Stimulated activated CD8-positive, alpha-beta memory T cell treated with anti-CD3 and anti-CD28 coated beads, Interleukin-15, amount 100 ng/mL, for 24 hours (primary cell): ENCODE results near the gene EMC10.
A peak's percentile ranks its signal among the peaks of the same experiment; 100 is the strongest.
"Not testable (repeated sequence)": the region's sequence is repeated elsewhere in the genome, so short reads cannot be mapped to it uniquely, and the experiment has no call there.

Experiments
- DNase-seq: peaks from one replicate; pipeline ENCODE4 v3.0.0-alpha.2; 2020; ENCODE audit warnings: low read depth

EMC10 gene

DNA sequence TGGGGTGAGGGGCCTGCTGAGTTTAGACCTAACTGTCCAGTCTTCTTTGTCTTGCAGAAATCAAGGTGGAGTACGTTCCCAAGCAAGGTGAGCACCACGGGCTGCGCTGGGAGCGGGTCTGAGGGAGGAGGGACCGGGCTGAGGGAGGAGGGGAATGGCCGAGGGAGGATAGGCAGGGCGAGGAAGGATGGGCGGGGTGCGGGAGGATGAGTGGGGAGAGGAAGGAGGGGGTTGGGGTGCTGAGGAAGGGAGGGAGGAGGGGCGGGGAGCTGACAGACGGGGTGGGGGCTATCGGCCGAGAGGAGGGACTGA, 25.1 kb upstream of the EMC10 start:
- no peak for DNase-seq

DNA sequence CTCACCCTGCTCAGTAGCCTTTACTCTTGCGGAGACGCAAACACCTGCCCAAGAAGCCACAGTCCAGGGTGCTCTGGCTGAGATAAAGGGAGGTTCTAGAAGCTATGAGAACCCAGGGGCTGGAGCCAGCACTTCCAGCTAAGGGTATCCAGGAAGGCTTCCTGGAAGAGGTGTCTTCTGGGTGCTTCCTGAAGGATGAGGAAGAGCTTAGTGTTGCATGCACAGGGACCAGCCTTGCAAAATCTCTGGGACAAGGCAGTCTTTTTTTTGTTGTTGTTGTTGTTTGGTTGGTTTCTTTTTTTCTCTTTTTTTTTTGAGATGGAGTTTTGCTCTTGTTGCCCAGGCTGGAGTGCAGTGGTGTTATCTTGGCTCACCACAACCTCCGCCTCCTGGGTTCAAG, 23.1 kb upstream of the EMC10 start:
- DNase-seq, result no peak

GRCh38 chr19:50455992-50456391, 20.3 kb upstream of the EMC10 start:
- DNase-seq, result no peak

GRCh38 chr19:50457300-50457699, 19.0 kb upstream of the EMC10 start:
- DNase-seq, result no peak

- no peak for DNase-seq
Measured at GRCh38 chr19:50458396-50459066, 17.8 kb upstream of the EMC10 start.

- DNase-seq, result no peak
Measured at GRCh38 chr19:50459067-50459456, 17.2 kb upstream of the EMC10 start.

GRCh38 chr19:50459638-50460037, 16.7 kb upstream of the EMC10 start:
- no peak for DNase-seq

DNA sequence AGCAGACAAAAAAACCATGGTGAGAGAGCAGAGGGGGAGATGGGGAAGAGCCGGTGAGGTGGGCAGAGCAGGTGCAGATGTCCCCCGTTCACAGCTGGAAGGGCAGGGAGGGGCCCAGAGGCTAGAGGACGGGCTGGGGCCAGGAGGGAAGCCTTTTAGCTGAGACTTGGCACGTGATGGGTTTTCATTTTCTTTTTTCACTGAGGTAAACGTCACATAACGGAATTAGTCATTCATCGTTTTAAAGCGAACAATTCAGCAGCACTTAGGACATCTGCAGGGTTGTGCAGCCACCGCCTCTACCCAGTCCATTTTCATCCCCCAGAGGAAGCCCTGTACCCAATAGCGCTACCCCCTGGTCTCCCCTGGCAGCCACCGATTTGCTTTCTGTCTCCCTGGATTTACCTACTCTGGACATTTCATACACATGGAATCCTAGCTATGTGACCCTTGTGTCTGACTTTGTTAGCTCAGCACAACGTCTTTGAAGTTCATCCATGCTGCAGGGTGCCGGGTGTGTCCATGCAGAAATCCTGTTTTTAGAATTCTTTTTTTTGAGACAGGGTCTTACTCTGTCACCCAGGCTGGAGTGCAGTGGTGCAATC, 16.0 kb upstream of the EMC10 start:
- DNase-seq, result no peak

DNA sequence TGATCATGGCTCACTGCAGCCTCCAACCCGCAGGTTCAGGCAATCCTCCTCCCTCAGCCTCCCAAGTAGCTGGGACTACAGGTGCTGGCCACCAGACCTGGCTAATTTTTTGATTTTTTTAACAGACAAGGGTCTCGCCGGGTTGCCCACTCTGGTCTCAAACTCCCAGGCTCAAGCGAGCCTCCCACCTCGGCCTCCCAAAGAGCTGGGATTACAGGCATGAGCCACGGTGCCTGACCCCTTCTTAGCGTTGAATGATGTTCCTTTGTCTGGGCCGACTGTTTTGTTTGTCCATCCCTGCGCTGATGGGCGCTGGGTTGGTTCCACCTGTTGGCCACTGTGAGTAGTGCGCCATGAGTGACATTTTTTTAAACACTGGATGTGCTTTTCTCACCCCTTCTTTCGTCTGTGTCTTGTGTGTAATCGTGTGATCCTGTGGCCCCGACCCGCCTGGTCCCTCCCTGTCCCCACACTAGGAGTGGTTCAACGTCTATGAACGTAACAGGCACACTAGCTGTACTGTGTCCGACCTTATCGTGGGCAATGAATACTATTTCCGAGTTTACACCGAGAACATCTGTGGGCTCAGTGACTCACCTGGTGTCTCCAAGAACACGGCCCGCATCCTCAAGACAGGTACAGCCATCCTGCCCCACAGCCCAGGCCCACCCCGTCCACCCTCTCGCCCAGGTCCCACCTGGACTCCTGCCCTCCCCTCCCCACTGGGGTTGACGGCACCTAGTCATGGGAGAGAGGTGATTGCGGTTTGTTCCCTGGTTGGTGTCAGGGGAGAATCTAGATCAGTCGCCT, 15.0 kb upstream of the EMC10 start:
- DNase-seq, result peak; percentile 24

GRCh38 chr19:50462970-50463369, 13.3 kb upstream of the EMC10 start:
- DNase-seq, result no peak

DNA sequence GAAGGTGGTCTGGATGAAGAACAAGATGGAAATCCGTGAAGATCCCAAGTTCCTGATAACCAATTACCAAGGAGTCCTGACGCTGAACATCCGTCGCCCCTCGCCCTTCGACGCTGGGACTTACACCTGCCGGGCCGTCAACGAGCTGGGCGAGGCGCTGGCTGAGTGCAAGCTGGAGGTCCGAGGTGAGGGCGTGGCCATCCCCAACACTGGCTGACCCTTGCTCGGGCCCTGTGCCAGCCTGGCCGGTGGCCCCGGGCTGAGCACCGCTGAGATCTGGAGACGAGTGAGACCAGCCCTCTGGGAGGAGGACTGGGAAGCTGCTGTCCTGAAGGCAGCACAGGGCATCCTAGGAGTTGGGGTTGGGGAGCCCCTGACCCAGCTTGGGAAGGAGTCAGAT, 12.0 kb upstream of the EMC10 start:
- DNase-seq, result no peak

DNA sequence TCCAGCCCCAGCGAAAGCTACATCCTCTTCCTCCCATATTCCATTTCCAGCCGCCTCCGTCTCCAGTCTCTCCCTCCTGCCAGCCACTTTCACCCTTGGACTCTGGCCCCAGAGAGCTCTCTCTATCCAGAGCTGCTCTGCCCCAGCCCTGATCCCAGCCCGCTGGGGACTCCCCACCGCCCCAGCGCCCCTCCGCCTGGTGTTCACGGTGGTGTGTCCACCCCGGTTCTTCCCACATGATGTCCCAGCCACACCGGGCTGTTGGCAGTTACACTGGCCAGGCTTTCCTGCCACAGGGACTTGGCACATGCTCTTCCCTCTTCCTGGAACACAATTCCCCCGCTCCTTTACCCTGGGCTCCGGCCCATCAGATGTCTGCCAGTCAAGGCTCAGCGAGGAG, 11.3 kb upstream of the EMC10 start:
- DNase-seq, result no peak

DNA sequence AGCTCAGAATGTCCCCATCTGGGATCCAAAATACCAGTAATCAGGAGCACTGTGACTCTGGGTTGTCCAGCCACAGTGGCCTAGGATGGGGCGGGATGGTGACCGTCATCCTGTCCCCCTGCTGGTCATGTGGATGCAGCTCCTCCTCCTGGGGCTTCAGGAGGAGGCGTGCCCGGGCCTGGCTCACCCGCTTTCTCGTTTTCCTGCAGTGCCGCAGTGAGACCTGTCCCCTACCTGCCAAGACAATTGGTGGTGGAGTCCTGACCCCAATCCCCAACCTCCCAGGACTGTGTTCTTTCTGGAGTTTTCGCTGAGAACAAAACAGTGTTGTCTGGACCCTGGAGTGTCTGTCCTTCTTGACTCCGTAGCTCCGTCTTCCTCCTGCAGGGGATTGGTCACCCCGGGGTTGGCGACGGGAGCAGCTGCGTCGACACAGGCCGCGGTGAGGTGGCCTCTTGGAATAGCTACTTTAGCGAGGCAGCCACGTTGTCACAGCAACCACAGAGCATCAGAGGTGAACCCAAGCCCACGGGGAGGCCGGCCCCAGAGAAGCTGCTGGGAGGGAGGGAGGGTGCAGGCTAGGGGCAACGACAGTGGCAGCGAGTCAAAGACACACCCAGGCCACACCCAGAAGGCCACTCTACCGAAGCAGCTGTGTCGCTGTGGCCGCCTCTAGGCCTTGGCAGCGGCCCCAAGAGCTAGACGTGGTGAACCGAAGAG, 10.2 kb upstream of the EMC10 start:
- DNase-seq, result no peak

DNA sequence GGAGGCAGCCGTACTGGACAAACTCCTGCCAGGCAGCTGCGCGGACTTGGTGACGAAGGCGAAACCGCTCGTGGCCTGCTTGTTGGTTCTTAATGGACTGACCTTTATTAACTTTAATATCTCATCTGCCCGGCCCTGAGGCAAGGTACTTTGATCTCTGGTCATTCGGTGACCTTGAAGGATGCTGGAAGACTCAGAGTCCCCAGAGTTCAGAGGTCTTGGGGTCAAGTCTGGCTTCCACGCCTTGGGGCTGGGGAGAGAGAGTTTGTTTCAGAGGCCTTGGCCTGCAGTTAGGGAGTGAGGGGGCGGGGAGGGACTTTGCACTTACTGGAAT, 9.6 kb upstream of the EMC10 start:
- DNase-seq, result no peak

DNA sequence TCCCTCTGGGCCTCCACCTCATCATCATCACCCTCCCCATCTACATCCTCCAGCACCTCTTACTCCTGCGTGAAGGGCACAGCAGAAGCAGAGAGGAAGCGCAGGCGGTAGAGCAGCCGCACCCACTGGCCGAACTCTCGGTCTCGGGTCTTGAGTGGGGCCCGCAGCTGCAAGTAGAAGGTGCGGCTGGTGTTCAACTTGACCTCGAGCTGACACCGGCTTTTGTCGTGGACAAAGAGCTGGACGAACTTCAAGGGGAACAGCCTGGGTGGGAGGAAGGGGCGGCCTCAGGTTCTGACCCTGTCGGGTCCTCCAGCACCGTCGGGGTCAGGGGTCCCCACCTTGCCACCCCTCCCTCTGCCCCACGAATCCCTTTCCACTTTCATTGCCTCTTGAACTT, 8.7 kb upstream of the EMC10 start:
- no peak for DNase-seq

DNA sequence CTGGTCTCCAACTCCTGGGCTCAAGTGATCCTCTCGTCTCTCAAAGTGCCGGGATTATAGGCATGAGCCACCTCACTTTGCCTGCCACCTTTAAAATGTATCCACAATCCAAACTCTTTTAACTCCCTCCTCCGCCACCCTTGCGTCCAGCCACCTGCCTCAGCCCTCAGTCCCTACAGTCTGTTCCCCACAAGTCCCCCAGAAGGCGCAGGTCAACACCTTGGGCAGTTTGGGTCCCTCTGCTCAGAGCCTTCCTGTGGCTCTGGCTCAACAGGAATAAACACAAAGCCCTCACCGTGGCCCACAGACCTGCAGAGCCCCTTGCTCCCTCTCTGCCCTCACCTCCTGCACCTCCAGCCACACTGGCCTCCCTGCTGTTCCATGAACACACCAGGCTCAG, 7.5 kb upstream of the EMC10 start:
- no peak for DNase-seq

DNA sequence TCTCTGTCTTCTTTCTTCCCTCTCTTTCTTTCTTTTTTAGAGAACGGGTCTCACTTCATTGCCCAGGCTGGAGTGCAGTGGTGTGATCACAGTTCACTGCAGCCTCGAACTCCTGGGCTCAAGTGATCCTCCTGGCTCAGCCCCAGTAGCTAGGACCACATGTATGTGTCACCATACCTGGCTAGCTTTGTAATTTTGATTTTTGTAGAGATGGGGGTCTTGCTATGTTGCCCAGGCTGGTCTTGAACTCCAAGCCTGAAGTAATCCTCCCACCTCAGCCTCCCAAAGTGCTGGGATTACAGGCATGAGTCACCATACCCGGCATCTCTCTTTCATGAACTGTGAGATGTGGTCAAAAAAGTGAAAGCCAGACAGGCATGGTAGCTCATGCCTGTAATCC, 3.0 kb upstream of the EMC10 start:
- DNase-seq, result not testable (repeated sequence)

GRCh38 chr19:50475101-50475568, 1.2 kb upstream of the EMC10 start:
- no peak for DNase-seq

- DNase-seq, result no peak
Measured at GRCh38 chr19:50475736-50476223, 527 bp upstream of the EMC10 start.

DNA sequence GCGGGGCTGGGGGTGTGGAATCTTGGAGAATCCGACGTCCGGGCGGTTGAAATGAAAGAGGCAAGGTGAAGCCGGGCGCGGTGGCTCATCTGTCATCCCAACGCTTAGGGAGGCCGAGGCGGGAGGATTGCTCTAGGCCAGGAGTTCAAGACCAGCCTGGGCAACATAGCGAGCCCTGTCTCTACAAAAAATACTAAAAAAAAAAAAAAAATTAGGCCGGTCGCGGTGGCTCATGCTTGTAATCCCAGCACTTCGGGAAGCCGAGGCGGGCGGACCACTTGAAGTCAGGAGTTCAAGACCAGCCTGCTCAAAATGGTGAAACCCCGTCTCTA, 566 bp downstream of the EMC10 start:
- no peak for DNase-seq

GRCh38 chr19:50477751-50478515, 1.6 kb downstream of the EMC10 start:
- DNase-seq, result no peak
